HT-29 (cell line): ENCODE data around the gene NSFL1C. TPM values are rescaled to one million over a fixed set of nuclear protein-coding genes. Genes with fewer than 3 reads are reported as not detected.
"Not testable (repeated sequence)": the region's sequence is repeated elsewhere in the genome, so short reads cannot be mapped to it uniquely, and the experiment has no call there.

Source experiments
- DNase-seq: peaks from one replicate; pipeline ENCODE4 v3.0.0-alpha.2; 2015; ENCODE audit warnings: low spot score
- total RNA-seq: library from RNA; depleted of rRNA; stranded (reverse); fragments of >200 nt; shearing (Covaris generic); gene quantifications from 2 replicates; pipeline ENCODE4 v1.2.3, GENCODE V29; 2014; rRNA removed

Gene NSFL1C
- total RNA-seq = 38.6 and 39.9 TPM in 2 replicates

- DNase-seq = peak; percentile 95
Observed at GRCh38 chr20:1466211-1467081, at the start of gene NSFL1C. NSFL1C (minus strand) TSS chr20:1466849; CDS start chr20:1466824, 25 bp downstream.

GRCh38 chr20:1513801-1514200, 47.2 kb upstream of the NSFL1C start:
- DNase-seq = no peak

- peak; percentile 30 for DNase-seq
Observed at GRCh38 chr20:1509237-1509636, 42.6 kb upstream of the NSFL1C start.

DNA sequence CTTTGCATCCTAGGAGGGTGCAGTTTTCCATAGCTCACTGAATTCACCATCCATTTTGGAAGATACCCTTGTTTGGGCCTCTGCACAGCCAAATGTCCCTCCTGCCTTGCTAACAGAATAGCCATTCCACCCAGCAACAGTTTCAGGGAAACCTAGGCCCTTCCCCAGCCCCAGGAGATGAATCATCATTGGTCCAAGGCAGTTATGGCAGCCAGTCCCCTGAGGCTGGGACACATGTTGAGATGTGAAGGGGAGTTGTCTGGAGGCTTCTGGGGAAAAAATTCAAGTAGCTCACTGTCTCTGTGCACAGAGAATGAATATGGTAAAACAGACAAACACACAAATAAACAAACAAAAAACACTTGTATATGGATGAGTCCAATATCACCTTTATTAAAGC, 41.9 kb upstream of the NSFL1C start:
- DNase-seq = no peak

GRCh38 chr20:1507276-1507675, 40.6 kb upstream of the NSFL1C start:
- DNase-seq = no peak

- no peak for DNase-seq
Observed at GRCh38 chr20:1505871-1506270, 39.2 kb upstream of the NSFL1C start.

DNA sequence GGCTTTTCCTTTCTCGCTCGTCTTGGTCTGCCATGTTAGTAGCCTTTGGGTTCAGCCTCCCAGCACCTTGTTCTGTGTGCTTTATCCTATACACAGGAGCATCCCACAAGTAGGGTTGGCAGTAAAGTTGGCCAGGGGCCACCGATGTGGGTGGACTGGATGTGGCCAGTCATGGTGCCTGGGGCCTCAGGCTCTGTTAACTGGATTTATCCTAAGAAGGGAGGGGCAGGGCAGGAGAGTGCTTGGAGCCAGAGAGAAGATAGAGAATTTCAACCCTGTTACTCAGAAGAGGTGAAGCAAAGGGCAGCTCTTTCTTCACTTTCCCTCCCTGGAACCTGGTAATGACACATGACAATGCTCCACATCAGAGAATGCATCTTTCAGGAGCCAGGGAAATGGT, 38.7 kb upstream of the NSFL1C start:
- no peak for DNase-seq

DNA sequence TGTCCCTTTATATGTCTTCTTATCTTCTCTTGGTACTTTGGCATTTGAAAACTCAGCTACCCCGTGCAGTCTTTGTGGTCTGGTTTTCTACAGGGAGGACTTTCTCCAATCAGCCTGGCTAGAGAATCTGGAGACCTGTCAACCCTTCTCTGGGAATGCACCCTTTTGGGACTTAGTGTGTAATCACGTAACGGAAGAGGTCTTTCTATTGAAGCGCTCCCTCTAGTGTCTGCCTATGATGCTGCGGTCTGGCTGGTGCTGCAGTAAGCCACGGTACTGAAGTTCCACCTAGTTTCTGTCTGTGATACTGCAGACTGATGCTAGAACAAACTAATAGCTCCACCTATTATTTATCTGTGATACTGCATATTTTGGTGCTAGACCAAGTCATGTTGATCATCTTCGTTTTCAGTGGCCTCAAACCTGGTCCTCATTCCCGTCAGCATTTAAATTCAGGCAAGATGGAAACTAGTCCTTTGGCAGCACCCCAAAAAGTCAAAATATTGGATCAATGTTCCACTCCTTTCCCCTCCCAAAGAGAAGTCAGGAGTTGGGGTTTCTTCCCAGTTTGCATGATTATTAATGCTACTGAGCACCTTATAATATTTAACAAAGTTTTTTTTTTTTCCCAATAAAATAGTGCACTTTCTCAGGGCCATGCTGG, 37.0 kb upstream of the NSFL1C start:
- DNase-seq = peak; percentile 91

GRCh38 chr20:1500496-1500895, 33.8 kb upstream of the NSFL1C start:
- no peak for DNase-seq

- no peak for DNase-seq
Observed at GRCh38 chr20:1499528-1500420, 33.1 kb upstream of the NSFL1C start.

- DNase-seq = not testable (repeated sequence)
Observed at GRCh38 chr20:1497371-1497770, 30.7 kb upstream of the NSFL1C start.

GRCh38 chr20:1496930-1497329, 30.3 kb upstream of the NSFL1C start:
- DNase-seq = no peak

DNA sequence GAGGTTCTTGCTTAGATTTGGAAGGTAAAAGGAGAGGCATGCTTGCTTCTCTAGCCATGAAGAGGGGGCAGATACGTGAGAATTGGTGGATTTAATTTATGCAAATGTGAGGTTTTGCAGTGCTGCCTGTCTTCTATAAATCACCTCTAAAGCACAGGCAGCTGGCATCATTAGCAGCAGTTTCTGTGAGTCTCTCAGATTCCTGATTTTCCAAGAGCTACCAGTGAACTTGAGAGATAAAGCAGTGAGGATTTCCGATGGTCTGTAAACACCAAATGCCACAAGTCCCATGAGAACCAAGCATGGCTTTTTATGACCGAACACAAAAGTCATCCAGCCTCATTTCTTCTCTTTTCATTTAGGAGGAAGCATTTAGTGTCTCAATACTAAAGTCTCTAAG, 27.8 kb upstream of the NSFL1C start:
- DNase-seq = no peak

GRCh38 chr20:1493536-1493935, 26.9 kb upstream of the NSFL1C start:
- no peak for DNase-seq

DNA sequence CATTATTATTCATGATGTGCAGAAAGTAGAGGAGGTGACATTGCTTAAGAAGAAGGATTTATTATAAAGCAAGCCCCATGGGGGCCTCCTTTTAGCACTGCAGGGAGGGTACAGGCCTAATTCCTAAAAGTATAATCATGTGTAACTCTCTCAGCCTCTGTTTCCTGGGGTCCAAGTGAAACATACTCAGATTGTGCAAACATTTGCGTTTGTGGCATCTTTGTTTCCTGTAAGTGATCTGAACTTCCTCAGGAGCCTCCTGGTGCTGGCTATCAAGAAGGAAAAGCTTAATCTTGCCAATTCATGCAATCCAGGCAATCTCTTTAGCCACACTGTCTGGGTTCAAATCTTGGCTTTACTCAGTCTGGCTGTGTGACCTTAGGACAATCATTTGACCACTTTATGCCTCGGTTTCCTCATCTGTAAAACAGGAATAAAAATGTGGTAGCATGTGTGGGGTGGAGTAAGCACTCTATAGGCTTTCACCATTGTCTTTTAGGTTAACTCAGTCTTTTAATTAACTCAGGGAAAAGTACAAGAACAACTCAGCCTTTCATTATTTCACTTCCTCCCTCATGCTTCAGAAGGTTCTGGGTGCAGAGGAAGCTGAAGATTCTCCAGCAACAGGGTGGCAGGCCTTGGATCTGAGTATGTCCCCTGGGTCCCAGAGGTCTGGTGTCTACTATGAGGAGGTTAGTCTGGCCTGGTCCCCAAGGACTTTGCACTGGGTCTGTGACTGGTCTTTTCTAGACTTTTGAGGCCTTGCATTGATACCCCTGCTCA, 25.4 kb upstream of the NSFL1C start:
- DNase-seq = no peak

DNA sequence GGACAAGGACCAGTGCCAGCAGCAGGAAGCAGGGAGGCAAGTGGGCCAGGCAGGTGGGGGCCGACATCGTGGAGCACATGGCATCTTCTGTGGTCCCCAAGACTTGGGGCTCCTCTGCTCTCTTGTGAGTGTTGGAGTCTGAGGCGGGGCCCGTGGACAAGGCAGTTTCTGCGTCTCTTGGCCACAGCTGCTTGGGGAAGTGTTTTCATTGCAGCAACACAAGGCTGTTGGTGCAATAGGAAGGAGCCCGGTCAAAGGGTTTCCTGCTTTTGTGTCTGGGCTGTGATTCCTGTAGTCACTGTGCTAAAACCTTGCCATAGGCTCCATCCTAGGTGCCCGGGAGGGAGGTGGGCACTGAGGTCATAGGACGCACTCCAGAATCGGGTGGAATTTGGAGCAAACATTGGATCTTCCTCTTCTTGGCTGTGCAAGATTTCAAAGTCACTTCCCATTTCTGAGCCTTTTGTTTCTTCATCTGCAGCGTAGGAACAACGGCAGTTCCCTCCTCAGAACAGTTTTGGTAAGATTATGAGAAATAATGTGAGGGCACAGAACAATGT, 24.7 kb upstream of the NSFL1C start, which contains the start of gene SIRPB2:
TSS of gene SIRPB2 (minus strand) at position 140 of the 560 bp plus-strand sequence. CDS start at position 79, 61 bp downstream.
- no peak for DNase-seq

GRCh38 chr20:1490643-1491195, 24.1 kb upstream of the NSFL1C start:
- DNase-seq = no peak

- no peak for DNase-seq
Observed at GRCh38 chr20:1489764-1490436, 23.3 kb upstream of the NSFL1C start.

GRCh38 chr20:1489325-1489724, 22.7 kb upstream of the NSFL1C start:
- no peak for DNase-seq

- no peak for DNase-seq
Observed at GRCh38 chr20:1486566-1486965, 19.9 kb upstream of the NSFL1C start.
